Esophagus mucosa (tissue), 1 donor: ENCODE results near the gene MT1F. TPM values are rescaled to one million over a fixed set of nuclear protein-coding genes. Genes with fewer than 3 reads are reported as not detected.

Experiments
- ATAC-seq: fragments of 200-7000 bp; cut with Tn5 transposase; one replicate; pipeline ENCODE4 v1.9.1; 2020
- total RNA-seq: library from RNA; stranded (reverse); gene quantifications from one replicate; pipeline ENCODE4 v1.2.4, GENCODE V29; 2023
- donor health status: DM: yes; HTN: yes; CAD: no.

MT1F gene
- total RNA-seq, 1 donor from 2014 or later = 3.7 TPM

DNA sequence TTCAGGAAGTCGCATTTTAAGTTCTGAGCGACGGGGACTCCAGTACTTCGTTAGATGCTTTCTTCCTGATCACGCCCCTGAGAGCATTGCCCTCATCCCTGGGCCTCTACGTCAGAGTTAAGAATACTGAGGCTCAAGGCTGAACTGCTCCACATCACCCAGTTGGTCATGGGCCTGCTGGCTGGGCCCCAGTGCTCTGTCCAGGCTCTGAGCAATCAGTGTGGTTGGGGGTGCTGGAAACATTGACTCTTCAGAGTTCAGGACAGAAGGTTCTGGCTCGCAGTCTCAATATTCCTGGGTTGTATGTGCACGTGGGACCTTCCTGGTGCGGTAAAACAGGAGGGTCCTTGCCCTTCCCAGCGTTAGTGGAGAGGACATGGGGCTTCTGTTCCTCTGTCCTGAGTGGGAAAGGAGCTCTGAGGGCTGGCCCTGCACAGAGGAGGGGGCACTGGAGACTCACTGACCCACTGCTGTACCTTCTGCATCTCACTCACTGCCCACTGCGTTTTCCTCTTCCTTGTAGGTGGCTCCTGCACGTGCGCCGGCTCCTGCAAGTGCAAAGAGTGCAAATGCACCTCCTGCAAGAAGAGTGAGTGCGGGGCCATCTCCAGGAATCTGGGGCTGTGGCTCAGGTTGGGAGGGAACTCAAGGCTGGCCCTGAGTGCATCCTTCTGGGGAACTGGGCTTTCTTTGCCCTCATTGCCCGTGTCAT lies 31.7 kb upstream of the MT1F start:
- ATAC-seq = peak; percentile 56

- no peak for ATAC-seq
Measured at GRCh38 chr16:56626685-56627084, 31.1 kb upstream of the MT1F start.

GRCh38 chr16:56628486-56629350 lies 29.0 kb upstream of the MT1F start:
- ATAC-seq = no peak

DNA sequence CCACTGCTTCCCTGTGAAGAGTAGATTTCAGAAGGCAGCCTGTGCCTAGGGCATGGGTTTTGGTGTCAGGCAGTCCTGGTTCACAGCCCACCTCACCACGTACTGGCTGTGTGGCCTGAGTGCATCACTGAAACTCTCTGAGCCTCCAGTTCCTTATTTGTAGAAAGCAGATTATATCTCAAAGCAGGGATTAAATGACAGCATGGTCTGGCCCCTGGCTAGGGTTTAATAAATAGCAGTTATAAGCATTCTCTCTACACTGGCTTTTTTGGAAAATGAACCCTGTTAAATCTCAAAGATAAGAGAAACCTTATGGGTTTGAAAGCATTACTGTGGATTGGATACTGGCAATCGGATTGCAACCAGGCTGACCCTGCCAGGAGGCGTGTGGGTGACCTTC lies 28.2 kb upstream of the MT1F start:
- no peak for ATAC-seq

DNA sequence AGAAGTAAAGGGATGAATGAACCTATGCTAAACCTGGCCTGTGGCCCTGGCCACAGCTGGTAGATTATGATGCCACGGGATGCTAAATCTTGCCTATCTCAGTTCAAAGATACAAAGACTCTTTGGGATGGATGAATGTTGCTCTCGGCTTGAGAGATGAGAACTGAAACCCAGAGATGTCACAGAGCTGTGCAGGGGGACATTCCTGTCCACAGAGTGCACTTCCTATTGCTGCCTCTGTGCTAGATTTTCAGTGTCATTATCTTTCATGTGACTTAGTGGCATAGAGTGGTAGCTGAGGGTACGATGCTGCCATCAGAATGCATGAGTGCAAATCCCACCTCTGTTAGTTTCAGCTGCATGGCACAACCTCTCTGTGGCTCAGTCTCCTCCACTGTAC lies 27.6 kb upstream of the MT1F start:
- ATAC-seq = no peak

DNA sequence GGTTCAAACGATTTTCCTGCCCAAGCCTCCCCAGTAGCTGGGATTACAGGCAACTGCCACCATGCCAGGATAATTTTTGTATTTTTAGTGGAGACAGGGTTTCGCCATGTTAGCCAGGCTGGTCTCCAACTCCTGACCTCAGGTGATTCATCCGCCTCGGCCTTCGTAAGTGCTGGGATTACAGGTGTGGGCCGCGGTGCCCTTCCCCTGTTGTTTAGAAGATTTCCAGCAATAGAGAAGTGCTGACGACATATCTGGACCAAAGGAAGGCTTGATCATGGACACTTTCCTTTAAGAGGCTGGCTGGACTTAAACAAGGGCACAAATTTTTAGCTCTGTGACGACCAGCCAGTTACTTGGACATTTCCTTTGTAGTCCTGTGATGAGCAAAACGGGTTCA lies 26.6 kb upstream of the MT1F start:
- ATAC-seq = no peak

DNA sequence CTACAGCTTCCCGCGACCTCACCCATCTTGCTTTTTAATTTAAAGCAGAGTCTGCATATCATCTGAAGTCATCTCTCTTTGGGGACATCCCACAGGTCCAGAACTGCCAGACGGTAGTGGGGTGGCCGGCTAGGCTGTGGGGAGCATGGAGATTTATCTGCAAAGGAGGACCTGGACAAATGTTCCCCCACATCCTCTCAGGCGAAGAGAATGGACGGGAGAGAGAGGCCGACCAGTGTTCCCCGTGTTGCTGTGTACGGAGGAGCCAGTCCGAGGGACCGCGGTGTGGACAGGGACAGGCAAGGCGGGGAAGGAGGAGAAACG lies 26.0 kb upstream of the MT1F start:
- ATAC-seq = no peak

- ATAC-seq = peak; percentile 54
Measured at GRCh38 chr16:56632156-56632847, 25.5 kb upstream of the MT1F start, which contains the start of gene MT1M. Gene MT1M, plus strand, starts transcription at chr16:56632659. Its CDS starts 73 bp downstream, at chr16:56632732.

DNA sequence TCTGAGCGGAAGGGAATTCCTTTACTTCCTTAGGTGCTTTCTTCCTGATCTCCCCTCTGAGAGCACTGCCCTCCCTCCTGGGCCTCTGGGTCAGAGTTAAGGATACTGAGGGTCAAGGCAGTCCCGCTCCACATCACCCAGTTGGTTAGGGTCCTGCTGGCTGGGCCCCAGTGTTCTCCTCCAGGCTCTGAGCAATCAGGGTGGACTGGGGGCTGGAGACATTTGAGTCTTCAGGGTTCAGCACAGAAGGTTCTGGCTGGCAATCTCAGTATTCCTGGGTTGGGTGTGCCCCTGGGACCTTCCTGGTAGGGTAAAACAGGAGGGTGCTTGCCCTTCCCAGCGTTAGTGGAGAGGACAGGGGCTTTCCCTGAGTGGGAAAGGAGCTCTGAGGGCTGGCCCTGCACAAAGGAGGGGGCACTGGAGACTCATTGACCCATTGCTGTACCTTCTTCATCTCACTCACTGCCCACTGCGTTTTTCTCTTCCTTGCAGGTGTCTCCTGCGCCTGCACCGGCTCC lies 24.9 kb upstream of the MT1F start:
- ATAC-seq = no peak

GRCh38 chr16:56633535-56633934 lies 24.2 kb upstream of the MT1F start:
- no peak for ATAC-seq

DNA sequence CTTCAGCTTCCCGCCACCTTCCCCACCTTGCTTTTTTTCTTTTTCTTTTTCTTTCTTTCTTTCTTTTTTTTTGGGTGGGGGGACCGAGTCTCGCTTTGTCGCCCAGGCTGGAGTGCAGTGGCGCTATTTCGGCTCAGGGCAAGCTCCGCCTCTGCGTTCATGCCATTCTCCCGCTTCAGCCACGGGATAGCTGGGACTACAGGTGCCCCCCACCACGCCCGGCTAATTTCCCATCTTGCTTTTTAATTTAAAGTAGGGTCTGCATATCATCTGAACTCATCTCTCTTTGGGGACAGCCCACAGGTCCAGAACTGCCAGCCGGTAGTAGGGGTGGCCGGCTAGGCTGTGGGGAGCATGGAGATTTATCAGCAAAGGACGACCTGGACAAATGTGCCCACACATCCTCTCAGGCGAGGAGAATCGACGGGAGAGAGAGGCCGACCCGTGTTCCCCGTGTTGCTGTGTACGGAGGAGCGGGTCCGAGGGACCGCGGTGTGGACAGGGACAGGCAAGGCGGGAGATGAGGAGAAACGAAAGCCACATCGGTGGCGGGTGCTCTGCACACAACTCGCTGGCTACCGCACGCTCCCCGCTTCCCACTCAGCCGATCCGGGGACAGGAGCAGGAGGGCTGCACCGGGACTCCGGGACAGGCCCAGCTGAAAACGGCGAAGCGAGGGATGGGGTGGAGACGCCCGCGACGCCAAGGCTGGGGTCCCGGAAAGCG lies 22.9 kb upstream of the MT1F start:
- ATAC-seq = no peak

DNA sequence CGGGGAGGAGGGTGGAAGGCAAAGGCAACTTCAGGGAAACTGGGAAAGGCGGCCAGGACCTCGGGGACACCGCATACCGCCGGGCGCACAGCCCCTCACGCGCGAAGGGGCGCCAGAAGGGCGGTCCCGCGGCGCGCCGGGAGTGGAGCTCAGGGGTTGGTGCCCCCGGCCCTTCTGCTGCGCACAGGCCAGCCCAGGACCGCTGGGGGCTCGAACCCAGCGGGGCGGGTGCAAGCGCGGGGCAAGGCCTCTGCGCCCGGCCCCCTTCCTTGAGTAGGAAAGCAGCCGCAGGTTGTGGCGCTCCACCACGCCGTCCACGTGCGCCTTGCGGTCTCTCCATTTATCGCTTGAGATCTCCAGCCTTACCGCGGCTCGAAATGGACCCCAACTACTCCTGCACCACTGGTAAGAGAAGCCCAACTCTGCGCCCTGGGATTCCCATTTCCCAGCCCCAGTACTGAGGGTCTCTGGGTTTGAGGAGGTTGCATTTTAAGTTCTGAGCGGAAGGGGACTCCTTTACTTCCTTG lies 22.3 kb upstream of the MT1F start:
- ATAC-seq = no peak

DNA sequence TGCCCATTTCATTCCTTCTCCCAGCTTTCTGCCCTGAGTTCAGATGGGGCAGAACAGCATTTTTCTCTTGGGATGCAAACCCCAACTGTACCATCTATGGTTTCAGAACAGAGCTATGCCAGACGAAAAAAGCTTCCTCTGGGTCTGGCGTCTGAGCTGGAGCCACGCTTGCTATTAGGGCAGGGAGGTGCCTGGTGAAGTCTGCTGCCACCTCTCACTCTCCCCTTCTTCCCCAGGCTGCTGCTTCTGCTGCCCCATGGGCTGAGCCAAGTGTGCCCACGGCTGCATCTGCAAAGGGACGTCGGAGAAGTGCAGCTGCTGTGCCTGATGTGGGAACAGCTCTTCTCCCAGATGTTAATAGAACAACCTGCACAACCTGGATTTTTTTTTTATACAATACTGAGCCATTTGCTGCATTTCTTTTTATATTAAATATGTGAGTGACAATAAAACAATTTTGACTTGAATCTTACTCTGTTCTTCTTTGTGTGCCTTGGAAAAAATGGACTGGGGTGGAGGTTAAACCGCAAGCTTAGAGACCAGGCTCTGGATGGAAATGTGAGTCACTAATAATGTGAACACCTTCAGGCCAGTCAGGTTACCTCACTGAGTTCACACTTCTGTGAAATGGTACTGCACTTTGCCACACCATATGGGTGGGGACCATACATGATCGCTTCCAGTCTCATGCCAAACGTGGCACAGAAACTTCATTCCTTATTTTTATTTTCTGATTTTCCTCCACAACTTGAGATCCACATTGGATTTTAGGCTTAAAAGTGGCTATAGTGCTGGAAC lies 20.9 kb upstream of the MT1F start:
- peak; percentile 36 for ATAC-seq

GRCh38 chr16:56637814-56638750 lies 19.7 kb upstream of the MT1F start, which contains the start of gene MT1A:
Gene MT1A, plus strand, starts transcription at chr16:56638666. Its CDS starts 73 bp downstream, at chr16:56638739.
- ATAC-seq = peak; percentile 36

- no peak for ATAC-seq
Measured at GRCh38 chr16:56639045-56639444, 18.7 kb upstream of the MT1F start.

GRCh38 chr16:56640076-56640475 lies 17.7 kb upstream of the MT1F start:
- no peak for ATAC-seq

DNA sequence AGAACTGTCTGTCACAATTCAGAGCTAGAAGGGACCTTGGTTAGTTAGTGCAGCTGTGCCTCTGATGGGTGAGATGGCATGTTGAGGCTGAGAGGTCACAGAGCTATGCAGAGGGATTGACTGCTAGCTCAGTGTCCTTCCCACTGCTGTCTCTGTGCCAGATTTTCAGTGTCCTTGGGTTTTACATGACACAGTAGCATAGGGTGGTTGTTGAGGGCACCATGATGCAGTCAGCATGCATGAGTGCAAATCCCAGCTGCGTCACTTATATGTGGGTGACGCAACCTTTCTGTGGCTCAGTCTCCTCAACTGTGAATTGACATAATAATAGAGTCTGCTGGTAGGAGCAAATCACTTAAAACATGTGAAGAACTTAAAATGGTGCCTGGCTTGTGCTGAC lies 16.6 kb upstream of the MT1F start:
- peak; percentile 31 for ATAC-seq

DNA sequence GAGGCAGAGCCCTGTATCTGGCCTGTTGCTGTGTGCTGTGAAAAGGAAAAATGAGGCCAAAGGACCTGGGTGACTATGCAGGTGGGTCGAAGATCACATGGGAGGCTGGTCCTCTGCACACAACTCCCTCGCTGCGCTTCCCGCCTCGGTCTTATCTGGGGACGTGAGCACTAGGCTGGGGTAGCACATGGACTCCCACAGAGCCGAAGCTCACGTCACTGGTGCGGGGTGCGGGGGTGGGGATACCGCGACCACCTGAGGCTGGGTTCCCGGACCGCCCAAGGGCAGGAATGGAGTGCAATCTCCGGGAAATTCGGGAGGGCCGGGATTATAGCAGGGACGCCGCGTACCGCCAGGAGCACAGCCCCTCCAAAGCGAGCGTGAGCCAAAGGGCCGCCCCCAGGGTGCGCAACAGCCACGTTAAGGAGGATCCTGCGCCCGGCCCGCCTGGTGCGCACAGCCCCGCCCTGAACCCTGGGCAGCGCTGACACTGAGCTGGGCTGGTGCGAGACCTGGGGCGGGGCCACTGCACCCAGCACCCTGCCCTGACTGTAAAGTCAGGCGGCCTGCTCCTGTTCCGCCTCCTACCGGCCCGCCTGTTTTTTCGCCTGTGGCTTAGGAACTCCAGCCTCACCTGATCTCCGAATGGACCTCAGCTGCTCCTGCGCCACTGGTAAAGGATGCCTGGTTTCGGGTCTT lies 14.5 kb upstream of the MT1F start:
- peak; percentile 97 for ATAC-seq

GRCh38 chr16:56643833-56644232 lies 13.9 kb upstream of the MT1F start:
- ATAC-seq = no peak
